ENCODE measurements around the gene KCTD18. TPM values are rescaled to one million over a fixed set of nuclear protein-coding genes. Genes with fewer than 3 reads are reported as not detected.

The KCTD18 gene
- total and polyA plus RNA-seq, 12 donors: 5.0 to 16.5 (median 9.9) TPM

DNA sequence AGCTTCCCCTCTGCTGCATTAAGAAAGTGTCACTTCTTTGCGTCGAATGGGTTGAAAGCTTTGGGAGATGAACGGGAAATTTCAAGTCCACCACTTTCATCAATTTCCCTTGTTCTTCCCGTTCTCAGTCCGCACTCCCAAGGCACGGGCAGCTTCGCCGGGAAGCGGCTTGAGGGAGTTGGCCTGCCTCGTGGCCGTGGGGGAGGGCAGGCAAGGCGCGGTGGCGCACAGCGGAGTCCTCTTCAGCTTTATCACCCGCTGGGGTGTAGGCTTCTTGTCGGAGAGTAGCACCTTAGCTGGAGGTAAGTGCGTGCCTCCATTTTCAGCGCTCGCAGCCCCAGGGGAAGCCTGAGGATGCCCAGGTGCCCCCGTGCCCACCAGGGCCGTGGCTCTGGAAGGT is 19.9 kb downstream of the KCTD18 start:
- DNase-seq (no peak), ATAC-seq (no peak)
- 95 to 96% methylated on average over 22 of the region's 22 CpGs for WGBS, 2 donors

DNA sequence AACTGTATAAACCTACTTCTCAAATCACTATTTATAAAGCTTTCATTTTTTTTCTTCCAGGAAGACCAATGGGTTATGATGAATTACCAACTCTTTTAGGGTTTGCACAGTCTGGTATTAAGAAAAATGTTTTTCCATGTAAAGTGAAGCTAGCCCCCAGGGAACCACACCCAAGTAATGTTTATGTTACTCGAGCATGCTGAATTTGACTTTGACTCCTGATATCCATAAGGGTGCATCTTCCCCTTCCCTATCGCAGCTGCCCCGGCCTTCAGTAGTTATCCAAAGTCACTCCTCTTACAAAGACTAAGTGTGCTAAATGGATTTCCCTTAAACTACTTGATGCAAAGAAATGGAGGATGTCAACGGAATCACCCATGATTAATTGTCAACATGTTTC is 21.7 kb downstream of the KCTD18 start:
- intact Hi-C loops (cut with DNase I): no loop called here
- ATAC-seq (no peak), DNase-seq (no peak)
- WGBS, 2 donors: 59 to 70% methylated on average over 4 of the region's 4 CpGs
- TF ChIP-seq, protein P1, sequence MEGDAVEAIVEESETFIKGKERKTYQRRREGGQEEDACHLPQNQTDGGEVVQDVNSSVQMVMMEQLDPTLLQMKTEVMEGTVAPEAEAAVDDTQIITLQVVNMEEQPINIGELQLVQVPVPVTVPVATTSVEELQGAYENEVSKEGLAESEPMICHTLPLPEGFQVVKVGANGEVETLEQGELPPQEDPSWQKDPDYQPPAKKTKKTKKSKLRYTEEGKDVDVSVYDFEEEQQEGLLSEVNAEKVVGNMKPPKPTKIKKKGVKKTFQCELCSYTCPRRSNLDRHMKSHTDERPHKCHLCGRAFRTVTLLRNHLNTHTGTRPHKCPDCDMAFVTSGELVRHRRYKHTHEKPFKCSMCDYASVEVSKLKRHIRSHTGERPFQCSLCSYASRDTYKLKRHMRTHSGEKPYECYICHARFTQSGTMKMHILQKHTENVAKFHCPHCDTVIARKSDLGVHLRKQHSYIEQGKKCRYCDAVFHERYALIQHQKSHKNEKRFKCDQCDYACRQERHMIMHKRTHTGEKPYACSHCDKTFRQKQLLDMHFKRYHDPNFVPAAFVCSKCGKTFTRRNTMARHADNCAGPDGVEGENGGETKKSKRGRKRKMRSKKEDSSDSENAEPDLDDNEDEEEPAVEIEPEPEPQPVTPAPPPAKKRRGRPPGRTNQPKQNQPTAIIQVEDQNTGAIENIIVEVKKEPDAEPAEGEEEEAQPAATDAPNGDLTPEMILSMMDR (IDR thresholded peaks at IDR 0.05): no peak
- Histone ChIP-seq H3K4me3 (no peak overlapping the region), H3K27ac (no peak overlapping the region), H3K4me1 (no peaks in the 10 kb centered on the region), H3K9me3 (no peaks in the 10 kb centered on the region), H3K27me3 (no peaks in the 10 kb centered on the region), H3K36me3 (peaks cover 0 to 47% (median 19%) of the 10 kb centered on the region in 9 donors)

More for the DNA sequence above, 19.9 kb downstream of the KCTD18 start:
- H3K4me1 ChIP-seq: no peaks in the 10 kb centered on the region
- no peaks in the 10 kb centered on the region for H3K27me3 ChIP-seq
- intact Hi-C loops (cut with DNase I): no loop called here
- TF ChIP-seq, protein P1 (IDR thresholded peaks at IDR 0.05): no peak
- H3K27ac ChIP-seq: no peak overlapping the region
- no peak overlapping the region for H3K4me3 ChIP-seq
- H3K36me3 ChIP-seq: peaks cover 0 to 65% (median 22%) of the 10 kb centered on the region in 9 donors
- H3K9me3 ChIP-seq: no peaks in the 10 kb centered on the region

DNA sequence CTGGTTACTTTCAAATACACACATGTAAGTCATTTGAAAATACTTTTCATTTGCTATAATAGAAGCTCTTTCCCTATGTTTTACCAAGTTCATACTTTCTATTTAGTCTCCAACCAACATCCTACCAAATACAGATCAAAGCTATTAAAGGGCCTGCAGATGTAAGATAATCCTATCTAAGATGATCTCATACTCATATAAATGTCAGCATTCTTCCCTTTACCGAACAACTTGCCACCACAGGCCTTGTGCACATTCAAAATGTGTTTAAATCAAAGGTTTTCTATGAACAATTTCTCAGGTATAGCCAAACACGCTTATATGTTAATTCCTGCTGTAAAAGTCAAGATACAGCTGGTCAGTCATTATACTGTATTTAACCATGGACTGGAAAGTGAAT is 23.3 kb downstream of the KCTD18 start:
- no peaks in the 10 kb centered on the region for H3K4me1 ChIP-seq
- H3K9me3 ChIP-seq: no peaks in the 10 kb centered on the region
- 72% methylated on average over 2 of the region's 2 CpGs for whole genome bisulfite sequencing, 2 donors
- no peak overlapping the region for H3K27ac ChIP-seq
- intact Hi-C loops (cut with DNase I): no loop called here
- no peak overlapping the region for H3K4me3 ChIP-seq
- no peaks in the 10 kb centered on the region for H3K27me3 ChIP-seq
- TF ChIP-seq, protein P1 (IDR thresholded peaks at IDR 0.05): no peak
- DNase-seq: no peak
- peaks cover 0 to 30% (median 13%) of the 10 kb centered on the region in 9 donors for H3K36me3 ChIP-seq
- ATAC-seq: no peak

DNA sequence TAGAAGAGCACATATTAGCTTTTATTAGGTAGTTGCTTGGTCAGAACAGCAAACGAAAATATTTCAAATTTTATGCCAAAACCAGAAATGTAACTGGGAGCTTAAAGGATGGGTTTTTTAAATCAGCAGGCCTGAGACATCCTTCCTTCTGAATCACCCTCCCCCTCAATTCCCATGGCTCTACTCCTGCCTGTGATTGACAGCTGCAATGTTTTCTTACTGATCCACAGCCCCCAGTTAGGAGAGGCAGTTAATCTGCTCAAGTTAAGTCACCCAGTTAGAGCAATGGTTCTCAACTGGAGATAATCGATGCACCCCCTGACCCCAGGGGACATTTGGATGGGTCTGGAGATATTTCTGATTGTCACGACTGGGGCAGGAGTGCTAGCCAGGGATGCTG is 24.9 kb downstream of the KCTD18 start:
- TF ChIP-seq, protein P1 (IDR thresholded peaks at IDR 0.05): no peak
- no peak for DNase-seq
- Histone ChIP-seq H3K4me3 (no peak overlapping the region), H3K27me3 (no peaks in the 10 kb centered on the region), H3K4me1 (no peaks in the 10 kb centered on the region), H3K27ac (no peak overlapping the region), H3K9me3 (no peaks in the 10 kb centered on the region), H3K36me3 (peaks cover 0 to 20% (median 6%) of the 10 kb centered on the region in 9 donors)
- intact Hi-C loops (cut with DNase I): loop anchor here in 1 of 10 donors (5.0 kb wide), 1 partner anchor 503 kb away; no protein-coding TSS in a partner anchor
- ATAC-seq: no peak
- WGBS, 2 donors: 60 to 63% methylated on average over 3 of the region's 3 CpGs
